Ovary (tissue), 9 donors: Measurements from ENCODE around the gene RPGR. TPM values are rescaled to one million over a fixed set of nuclear protein-coding genes. Genes with fewer than 3 reads are reported as not detected.

Source experiments
- DNase-seq, 5 donors: peaks; one replicate each; pipeline ENCODE4 v3.0.0-alpha.2; 2019 to 2020
- H3K27ac ChIP-seq, 2 donors: fragments of 200-600 bp; one replicate each; pipeline versions ENCODE4 v1.5.1 to v1.8.0; 2019 to 2022
- H3K27me3 ChIP-seq: fragments of 200-600 bp; one replicate; pipeline ENCODE4 v1.8.0; 2022
- H3K36me3 ChIP-seq: fragments of 200-600 bp; sonication (generic); one replicate; pipeline ENCODE4 v1.5.1; 2019
- H3K4me1 ChIP-seq: one replicate; pipeline ENCODE4 v1.8.1; 2013; ENCODE audit warnings: mild to moderate bottlenecking, moderate library complexity; ENCODE audit not compliant: insufficient read depth
- H3K4me3 ChIP-seq: fragments of 200-600 bp; sonication (generic); one replicate; pipeline ENCODE4 v1.5.1; 2017
- H3K9me3 ChIP-seq, 2 donors: fragments of 200-600 bp in 1 of 2; sonication (generic) in 1 of 2; one replicate each; pipeline versions ENCODE4 v1.5.1 to v1.8.1; 2013 to 2019; ENCODE audit warnings: mild to moderate bottlenecking in 1 of 2, moderate library complexity in 1 of 2
- EP300 ChIP-seq: sonication (generic); formaldehyde crosslinking; IDR thresholded peaks from one replicate; pipeline ENCODE4 v1.6.1; 2017; ENCODE audit warnings: antibody characterized with exemption
- POLR2A ChIP-seq: fragments of 450-650 bp; IDR thresholded peaks from one replicate; pipeline ENCODE4 v1.6.1; 2017; ENCODE audit warnings: antibody characterized with exemption, mild to moderate bottlenecking, moderate library complexity
- WGBS, 3 donors: extraction: QIAGEN DNeasy Blood & Tissue Kit in 1 of 3; methylation state at CpG; one replicate each; pipeline versions ENCODE4 v1.1.5 to v1.1.7; 2013 to 2017; 5-methylcytosine and 5-hydroxymethylcytosine counted together
- intact Hi-C, 4 donors: fragments of 100-400 bp; cut with DNase I; formaldehyde crosslinking; loops; one replicate each; pipeline versions ENCODE4 v1.11.0 to v1.15.1; 2022 to 2023
- polyA plus RNA-seq, 2 donors: library from polyadenylated mRNA; stranded (reverse); fragments of 200-250 nt in 1 of 2; fragments of 350-450 nt in 1 of 2; fragmentation: Illumina TruSeq in 1 of 2; extraction: RNeasy Lipid Tissue Mini Kit (QIAGEN cat#74804) in 1 of 2; gene quantifications; one replicate each; pipeline ENCODE4 v1.2.3, GENCODE V29; 2013 to 2014
- total RNA-seq, 7 donors: library from RNA; depleted of rRNA in 2 of 7; stranded (reverse); fragments of >200 nt in 2 of 7; fragmentation: NEBNext Ultra II Directional in 3 of 7; extraction: Animal tissue kit (Norgen Biotek cat#: 25700) in 3 of 7; gene quantifications; one replicate each; pipeline versions ENCODE4 v1.1.0 to v1.2.4, GENCODE V29; 2016 to 2023
- TF ChIP-seq, protein P1 (sequence below), 3 donors: fragments of 450-650 bp in 2 of 3; fragments of 200-600 bp in 1 of 3; IDR thresholded peaks; one replicate each; pipeline versions ENCODE4 v1.5.1 to v1.8.0; 2016 to 2022; ENCODE audit warnings: antibody characterized with exemption in 3 of 3, mild to moderate bottlenecking in 1 of 3
- donor health status: DM: no; HTN: no; CAD: no; lungs with moderate emphysema.
- donor health status: DM: no; HTN: no; CAD: no.
- donor health status: Bipolar disorder and iron deficiency.
- donor health status: DM: yes; HTN: yes; CAD: no.
- donor health status: DM: no; HTN: no; CAD: no.
- donor health status: DM: yes; HTN: yes; CAD: no.

RPGR gene
- total and polyA plus RNA-seq, 9 donors: 5.4 to 29.6 (median 8.6) TPM

GRCh38 chrX:38336538-38337240, 9.4 kb upstream of the RPGR start:
- 69 to 70% (median 69%) methylated on average over 5 of the region's 5 CpGs for WGBS, 3 donors
- no peak for DNase-seq
- intact Hi-C loops: no loop called here
- Histone ChIP-seq H3K4me3 (no peak overlapping the region), H3K9me3 (no peaks in the 10 kb centered on the region), H3K27me3 (no peaks in the 10 kb centered on the region), H3K27ac (no peak overlapping the region), H3K4me1 (no peaks in the 10 kb centered on the region), H3K36me3 (no peaks in the 10 kb centered on the region)
- TF ChIP-seq POLR2A: no peak
- TF ChIP-seq, protein P1, sequence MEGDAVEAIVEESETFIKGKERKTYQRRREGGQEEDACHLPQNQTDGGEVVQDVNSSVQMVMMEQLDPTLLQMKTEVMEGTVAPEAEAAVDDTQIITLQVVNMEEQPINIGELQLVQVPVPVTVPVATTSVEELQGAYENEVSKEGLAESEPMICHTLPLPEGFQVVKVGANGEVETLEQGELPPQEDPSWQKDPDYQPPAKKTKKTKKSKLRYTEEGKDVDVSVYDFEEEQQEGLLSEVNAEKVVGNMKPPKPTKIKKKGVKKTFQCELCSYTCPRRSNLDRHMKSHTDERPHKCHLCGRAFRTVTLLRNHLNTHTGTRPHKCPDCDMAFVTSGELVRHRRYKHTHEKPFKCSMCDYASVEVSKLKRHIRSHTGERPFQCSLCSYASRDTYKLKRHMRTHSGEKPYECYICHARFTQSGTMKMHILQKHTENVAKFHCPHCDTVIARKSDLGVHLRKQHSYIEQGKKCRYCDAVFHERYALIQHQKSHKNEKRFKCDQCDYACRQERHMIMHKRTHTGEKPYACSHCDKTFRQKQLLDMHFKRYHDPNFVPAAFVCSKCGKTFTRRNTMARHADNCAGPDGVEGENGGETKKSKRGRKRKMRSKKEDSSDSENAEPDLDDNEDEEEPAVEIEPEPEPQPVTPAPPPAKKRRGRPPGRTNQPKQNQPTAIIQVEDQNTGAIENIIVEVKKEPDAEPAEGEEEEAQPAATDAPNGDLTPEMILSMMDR (IDR thresholded peaks at IDR 0.05): no peak
- TF ChIP-seq EP300: no peak

GRCh38 chrX:38335382-38335781, 8.1 kb upstream of the RPGR start:
- no peak for TF ChIP-seq EP300
- TF ChIP-seq POLR2A: no peak
- TF ChIP-seq, protein P1 (IDR thresholded peaks at IDR 0.05): no peak
- H3K27ac ChIP-seq: no peak overlapping the region
- H3K36me3 ChIP-seq: no peaks in the 10 kb centered on the region

GRCh38 chrX:38332505-38332904, 5.2 kb upstream of the RPGR start:
- H3K27ac ChIP-seq: no peak overlapping the region
- no peaks in the 10 kb centered on the region for H3K36me3 ChIP-seq
- H3K27me3 ChIP-seq: no peaks in the 10 kb centered on the region
- H3K4me1 ChIP-seq: no peaks in the 10 kb centered on the region
- intact Hi-C loops: no loop called here
- no peak for DNase-seq
- H3K4me3 ChIP-seq: no peak overlapping the region
- TF ChIP-seq EP300: no peak
- TF ChIP-seq, protein P1 (IDR thresholded peaks at IDR 0.05): no peak
- no peak for TF ChIP-seq POLR2A
- H3K9me3 ChIP-seq: no peaks in the 10 kb centered on the region

More at GRCh38 chrX:38335382-38335781, 8.1 kb upstream of the RPGR start:
- intact Hi-C loops: no loop called here
- H3K9me3 ChIP-seq: no peaks in the 10 kb centered on the region
- H3K4me1 ChIP-seq: no peaks in the 10 kb centered on the region
- H3K27me3 ChIP-seq: no peaks in the 10 kb centered on the region
- no peak overlapping the region for H3K4me3 ChIP-seq
- no peak for DNase-seq

GRCh38 chrX:38327775-38328081, 419 bp upstream of the RPGR start:
- Histone ChIP-seq H3K4me3 (peak overlapping the region; percentile 62), H3K4me1 (no peaks in the 10 kb centered on the region), H3K36me3 (no peaks in the 10 kb centered on the region), H3K9me3 (no peaks in the 10 kb centered on the region), H3K27ac (peak overlapping the region in 1 of 2 donors; percentile 68), H3K27me3 (no peaks in the 10 kb centered on the region)
- 24 to 28% (median 28%) methylated on average over 4 of the region's 4 CpGs for WGBS, 3 donors
- intact Hi-C loops: no loop called here
- TF ChIP-seq POLR2A: no peak
- TF ChIP-seq, protein P1 (IDR thresholded peaks at IDR 0.05): peak in 1 of 3 donors; percentile 12
- DNase-seq: no peak
